Left renal cortex interstitium (tissue), 4 donors: Measurements from ENCODE around the gene ESRRA. TPM values are rescaled to one million over a fixed set of nuclear protein-coding genes. Genes with fewer than 3 reads are reported as not detected.

Experiments
- DNase-seq, 4 donors: peaks; one replicate each; pipeline ENCODE4 v3.0.0-alpha.2; 2013; ENCODE audit warnings: low read depth in 4 of 4, low spot score in 2 of 4, missing footprints in 1 of 4
- polyA plus RNA-seq, 4 donors: library from polyadenylated mRNA; unstranded; fragments of 120-200 nt; gene quantifications; one replicate each; pipeline ENCODE4 v1.2.1, GENCODE V29; 2013; ENCODE audit not compliant: insufficient read length in 4 of 4

The ESRRA gene
- polyA plus RNA-seq, 4 donors = 17.9 to 31.1 (median 26.0) TPM

- no peak for DNase-seq
Observed at GRCh38 chr11:64344787-64345186, 39.5 kb downstream of the ESRRA start.

- no peak for DNase-seq
Observed at GRCh38 chr11:64347193-64347867, 42.0 kb downstream of the ESRRA start.

DNA sequence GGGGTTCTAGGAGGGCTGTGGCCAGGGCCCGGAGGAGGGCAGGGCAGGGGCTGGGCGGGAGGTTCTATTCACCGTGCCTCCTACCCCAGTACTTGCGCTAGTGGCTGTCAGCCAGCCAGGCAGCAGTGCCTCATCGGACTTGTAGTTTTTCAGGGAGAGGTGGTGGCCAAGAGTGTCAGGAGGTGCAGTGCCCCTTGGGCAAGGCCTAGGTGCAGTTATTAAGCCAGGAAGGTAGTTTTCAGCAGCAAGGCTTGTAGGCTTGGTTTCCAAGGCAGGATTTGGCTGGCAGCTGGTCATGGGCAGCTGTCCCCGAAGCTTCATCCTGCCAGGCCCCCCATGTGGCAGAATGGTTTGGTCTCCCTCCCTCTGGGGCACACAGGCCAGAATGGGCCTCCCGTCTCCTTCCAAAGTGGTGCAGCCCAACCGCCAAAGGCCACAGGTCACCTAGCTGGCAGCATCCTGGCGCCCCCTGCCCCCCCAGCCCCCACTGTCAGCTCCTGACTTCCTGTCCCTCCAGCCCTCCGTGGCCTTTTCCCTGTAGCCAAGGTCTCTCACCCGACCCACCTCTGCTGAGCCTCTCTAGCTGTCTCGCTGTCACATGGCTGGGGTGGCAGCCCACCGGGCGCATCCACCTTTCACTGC lies 43.2 kb downstream of the ESRRA start:
- no peak for DNase-seq

GRCh38 chr11:64349025-64349387 lies 43.7 kb downstream of the ESRRA start:
- no peak for DNase-seq

GRCh38 chr11:64349404-64349803 lies 44.1 kb downstream of the ESRRA start:
- no peak for DNase-seq

GRCh38 chr11:64351136-64351631 lies 45.9 kb downstream of the ESRRA start:
- DNase-seq = no peak

- no peak for DNase-seq
Observed at GRCh38 chr11:64352099-64352994, 47.0 kb downstream of the ESRRA start.

- DNase-seq = no peak
Observed at GRCh38 chr11:64352995-64353714, 47.8 kb downstream of the ESRRA start.

- no peak for DNase-seq
Observed at GRCh38 chr11:64353715-64354506, 48.6 kb downstream of the ESRRA start.

GRCh38 chr11:64355078-64355940 lies 50.0 kb downstream of the ESRRA start:
- no peak for DNase-seq

GRCh38 chr11:64356498-64357411 lies 51.4 kb downstream of the ESRRA start:
- DNase-seq = no peak

DNA sequence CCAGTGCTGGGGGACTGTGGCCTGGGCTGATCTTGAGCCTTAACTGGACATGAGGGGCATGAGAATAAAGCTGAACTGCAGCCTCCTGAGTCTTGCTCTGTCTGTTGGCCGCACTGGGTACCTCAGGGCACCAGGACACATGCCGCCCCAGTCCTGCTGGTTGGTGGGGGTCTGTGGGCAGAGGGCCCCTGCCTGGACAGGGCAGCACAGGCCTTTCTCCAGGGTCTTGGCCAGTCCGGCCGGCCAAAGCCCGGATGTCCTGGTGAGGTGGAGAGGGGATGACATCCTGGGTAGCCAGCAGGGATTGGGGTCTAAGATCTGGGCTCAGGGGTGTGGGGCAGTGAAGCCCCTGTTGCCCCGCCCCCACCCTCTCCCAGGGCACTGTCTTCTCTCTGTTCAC lies 52.1 kb downstream of the ESRRA start:
- DNase-seq = no peak

DNA sequence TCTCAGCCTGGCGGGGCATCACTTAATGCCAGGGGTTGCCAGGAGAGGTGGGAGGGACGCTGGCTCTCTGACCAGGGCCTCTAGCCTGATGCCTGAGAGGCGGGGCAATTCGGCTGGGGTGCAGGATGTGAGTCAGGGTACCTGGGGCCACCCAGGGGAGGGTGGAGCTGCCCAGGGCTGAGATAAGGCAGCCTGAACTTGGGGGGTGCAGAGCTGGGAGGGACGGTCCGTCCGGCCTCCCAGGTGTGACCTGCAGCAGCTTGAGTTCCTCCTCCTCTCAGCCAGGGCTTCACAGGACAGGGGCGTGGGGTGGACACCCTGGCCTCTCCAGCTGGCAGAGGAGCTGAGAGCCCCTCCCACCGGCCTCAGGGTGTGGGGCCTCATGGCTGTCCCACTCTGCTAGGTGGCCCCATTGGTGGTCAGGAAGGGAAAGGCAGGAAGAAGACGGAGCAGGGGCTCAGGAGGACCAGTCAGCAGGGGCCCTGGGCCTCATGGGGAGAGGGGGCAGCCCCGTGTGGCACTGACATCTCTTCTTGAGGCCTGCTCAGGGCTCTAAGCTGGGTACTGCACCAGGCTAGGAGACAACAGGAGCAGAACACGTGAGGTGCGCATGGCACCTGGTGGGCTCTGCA lies 52.7 kb downstream of the ESRRA start:
- DNase-seq = no peak

DNA sequence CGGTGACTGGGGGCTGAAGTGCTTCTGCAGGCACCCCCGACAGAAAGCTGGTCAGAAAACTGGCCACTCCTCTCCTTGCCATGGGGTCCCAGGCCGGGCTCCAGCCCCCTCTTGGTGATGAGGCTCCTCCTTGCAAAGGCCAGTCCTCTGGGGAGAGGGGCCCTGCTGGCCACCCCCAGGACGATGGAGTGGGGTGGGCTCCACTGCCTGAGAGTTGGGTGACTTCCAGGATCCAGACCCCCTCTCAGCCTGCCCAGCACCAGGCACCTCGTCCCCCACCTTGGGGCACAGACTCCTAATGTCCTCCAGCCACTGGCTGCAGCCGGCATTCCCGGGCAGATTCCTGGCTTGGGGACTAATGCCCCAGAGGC lies 53.2 kb downstream of the ESRRA start:
- no peak for DNase-seq

GRCh38 chr11:64358907-64359711 lies 53.8 kb downstream of the ESRRA start, which contains the start of gene RPS6KA4:
RPS6KA4 (plus strand) TSS chr11:64359162; CDS start chr11:64359236, 74 bp downstream.
- peak in 1 of 4 donors; percentile 46 for DNase-seq

- no peak for DNase-seq
Observed at GRCh38 chr11:64359712-64360445, 54.6 kb downstream of the ESRRA start.
